GM21723 (cell line): ENCODE results near the gene ZNF722.
"Not testable (repeated sequence)": the region's sequence is repeated elsewhere in the genome, so short reads cannot be mapped to it uniquely, and the experiment has no call there.

Source experiments
- ATAC-seq: cut with Tn5 transposase; IDR thresholded peaks from one replicate; pipeline ENCODE4 v1.9.1; 2021; ENCODE audit warnings: mild to moderate bottlenecking, moderate library complexity; ENCODE audit not compliant: unreplicated experiment

The ZNF722 gene

GRCh38 chr7:63998549-63998948 is at the start of gene ZNF722:
TSS of gene ZNF722 (plus strand) at chr7:63998849. CDS start at chr7:63998962, 113 bp downstream.
- ATAC-seq, result no peak

- no peak for ATAC-seq
Observed at GRCh38 chr7:63953181-63953580, 45.5 kb upstream of the ZNF722 start.

DNA sequence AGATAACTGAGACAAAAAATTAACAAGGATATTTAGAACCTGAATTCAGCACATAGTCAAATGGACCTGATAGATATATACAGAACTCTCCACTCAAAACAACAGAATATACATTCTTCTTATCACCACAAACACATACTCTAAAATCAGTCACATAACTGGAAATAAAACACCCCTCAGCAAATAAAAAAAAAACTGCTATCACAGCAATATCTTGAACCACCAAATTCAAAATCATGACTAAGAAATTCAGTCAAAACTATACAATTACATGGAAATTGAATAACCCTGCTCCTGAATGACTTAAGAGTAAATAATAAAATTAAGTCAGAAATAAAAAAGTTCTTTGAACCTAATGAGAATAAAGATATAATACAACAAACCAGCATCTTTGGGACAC is 30.0 kb upstream of the ZNF722 start:
- ATAC-seq, result no peak

DNA sequence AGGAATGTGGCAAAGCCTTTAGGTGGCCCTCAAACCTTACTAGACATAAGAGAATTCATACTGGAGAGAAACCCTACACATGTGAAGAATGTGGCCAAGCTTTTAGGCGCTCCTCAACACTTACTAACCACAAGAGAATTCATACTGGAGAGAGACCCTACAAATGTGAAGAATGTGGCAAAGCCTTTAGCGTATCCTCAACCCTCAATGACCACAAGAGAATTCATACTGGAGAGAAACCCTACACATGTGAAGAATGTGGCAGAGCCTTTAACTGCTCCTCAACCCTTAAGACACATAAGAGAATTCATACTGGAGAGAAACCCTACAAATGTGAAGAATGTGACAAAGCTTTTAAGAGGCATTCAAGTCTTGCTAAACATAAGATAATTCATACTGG is 16.8 kb downstream of the ZNF722 start:
- ATAC-seq, result not testable (repeated sequence)

GRCh38 chr7:64035388-64035787 is 36.7 kb downstream of the ZNF722 start:
- ATAC-seq, result no peak

DNA sequence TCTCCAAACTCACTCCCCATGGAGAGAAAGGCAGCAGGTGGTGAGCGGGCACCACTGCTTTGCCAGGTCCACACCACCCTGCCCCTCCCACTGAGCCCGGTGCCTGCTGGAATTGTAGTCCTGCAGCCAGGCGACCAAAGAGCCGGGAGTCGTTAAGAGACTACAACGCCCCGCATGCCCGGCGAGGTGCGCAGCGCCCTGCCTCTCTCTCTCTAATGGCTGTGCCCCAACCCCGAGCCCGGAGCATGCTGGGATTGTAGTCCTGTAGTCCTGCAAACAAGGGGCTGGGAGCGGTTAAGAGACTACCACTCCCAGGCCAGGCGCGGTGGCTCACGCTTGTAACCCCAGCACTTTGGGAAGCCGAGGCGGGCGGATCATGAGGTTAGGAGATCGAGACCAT is 38.4 kb downstream of the ZNF722 start:
- no peak for ATAC-seq

DNA sequence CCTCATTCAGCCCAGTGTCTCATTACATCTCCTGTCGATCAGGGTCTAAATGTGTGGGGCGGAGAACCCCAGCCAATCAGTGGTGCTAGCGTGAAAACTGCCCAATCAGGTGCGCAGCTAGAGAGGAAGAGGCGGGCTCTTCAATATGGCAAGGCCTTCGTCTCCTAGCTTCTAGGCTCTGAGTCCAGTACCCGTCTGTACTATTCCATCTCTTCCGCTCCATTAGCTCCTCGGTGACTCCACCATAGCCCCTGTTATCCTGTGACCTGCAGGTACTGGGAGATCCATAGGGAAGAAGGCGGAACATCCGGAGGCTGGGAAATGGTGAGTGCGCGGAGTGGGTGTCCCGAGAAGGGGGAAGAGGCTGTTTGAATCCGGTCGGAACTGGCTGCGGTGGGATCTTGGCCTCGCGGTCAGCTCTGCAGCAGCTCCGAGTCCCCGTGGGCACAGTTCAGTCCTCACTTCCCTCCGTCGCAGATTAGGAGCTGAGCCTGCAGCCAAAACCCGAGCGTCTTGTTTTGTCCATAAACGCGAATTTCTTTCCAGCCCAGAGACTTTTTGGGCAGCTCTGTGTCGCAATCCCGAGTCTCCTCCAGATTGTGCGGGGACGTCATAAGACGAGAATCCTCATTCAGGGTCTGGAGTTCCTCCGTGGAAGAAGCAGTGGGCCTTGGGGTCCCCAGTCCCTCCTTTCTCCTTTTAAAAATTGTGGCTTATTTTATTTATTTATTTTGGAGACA is 46.8 kb downstream of the ZNF722 start, which contains the start of gene ZNF727:
ZNF727 (plus strand) TSS at position 134 of the 740 bp plus-strand sequence; CDS start at position 322, 188 bp downstream.
- ATAC-seq, result no peak

- ATAC-seq, result no peak
Observed at GRCh38 chr7:64046041-64046389, 47.4 kb downstream of the ZNF722 start.
